ENCODE data around the gene RPA3.

RPA3 gene

GRCh38 chr7:7732621-7733281 is 14.3 kb upstream of the RPA3 start:
- DNase-seq (ENCODE audit: low read depth, low spot score), result peak; percentile 76

- DNase-seq (ENCODE audit: low read depth, low spot score), result no peak
Observed at GRCh38 chr7:7731732-7732131, 13.3 kb upstream of the RPA3 start.

- no peak for DNase-seq (ENCODE audit: low read depth, low spot score)
Observed at GRCh38 chr7:7720750-7721621, 2.6 kb upstream of the RPA3 start.

- no peak for DNase-seq (ENCODE audit: low read depth, low spot score)
Observed at GRCh38 chr7:7720193-7720592, 1.8 kb upstream of the RPA3 start.

- DNase-seq (ENCODE audit: low read depth, low spot score), result peak; percentile 91
Observed at GRCh38 chr7:7719236-7719635, 829 bp upstream of the RPA3 start.

- DNase-seq (ENCODE audit: low read depth, low spot score), result no peak
Observed at GRCh38 chr7:7713730-7714129, 4.7 kb downstream of the RPA3 start.

GRCh38 chr7:7710469-7710868 is 7.9 kb downstream of the RPA3 start:
- DNase-seq (ENCODE audit: low read depth, low spot score), result no peak

- no peak for DNase-seq (ENCODE audit: low read depth, low spot score)
Observed at GRCh38 chr7:7709291-7709690, 9.1 kb downstream of the RPA3 start.

- DNase-seq (ENCODE audit: low read depth, low spot score), result peak; percentile 86
Observed at GRCh38 chr7:7707806-7708205, 10.6 kb downstream of the RPA3 start.

GRCh38 chr7:7707246-7707645 is 11.2 kb downstream of the RPA3 start:
- no peak for DNase-seq (ENCODE audit: low read depth, low spot score)

- no peak for DNase-seq (ENCODE audit: low read depth, low spot score)
Observed at GRCh38 chr7:7706556-7707172, 11.7 kb downstream of the RPA3 start.

- DNase-seq (ENCODE audit: low read depth, low spot score), result no peak
Observed at GRCh38 chr7:7706101-7706511, 12.3 kb downstream of the RPA3 start.

GRCh38 chr7:7705318-7705717 is 13.1 kb downstream of the RPA3 start:
- DNase-seq (ENCODE audit: low read depth, low spot score), result no peak

GRCh38 chr7:7704867-7705266 is 13.5 kb downstream of the RPA3 start:
- no peak for DNase-seq (ENCODE audit: low read depth, low spot score)

- DNase-seq (ENCODE audit: low read depth, low spot score), result no peak
Observed at GRCh38 chr7:7703427-7703826, 15.0 kb downstream of the RPA3 start.

GRCh38 chr7:7702826-7703225 is 15.6 kb downstream of the RPA3 start:
- DNase-seq (ENCODE audit: low read depth, low spot score), result no peak

GRCh38 chr7:7701527-7701926 is 16.9 kb downstream of the RPA3 start:
- DNase-seq (ENCODE audit: low read depth, low spot score), result no peak

GRCh38 chr7:7699970-7700369 is 18.4 kb downstream of the RPA3 start:
- DNase-seq (ENCODE audit: low read depth, low spot score), result no peak

GRCh38 chr7:7699380-7699779 is 19.0 kb downstream of the RPA3 start:
- DNase-seq (ENCODE audit: low read depth, low spot score), result no peak

- DNase-seq (ENCODE audit: low read depth, low spot score), result no peak
Observed at GRCh38 chr7:7698930-7699329, 19.5 kb downstream of the RPA3 start.

GRCh38 chr7:7696458-7697119 is 21.8 kb downstream of the RPA3 start:
- peak; percentile 49 for DNase-seq (ENCODE audit: low read depth, low spot score)

Data from astrocyte of the hippocampus (primary cell).